GM12873 (cell line): Measurements from ENCODE around the gene SETX.

ENCODE experiments used
- CTCF ChIP-seq: IDR thresholded peaks from 2 replicates; pipeline ENCODE4 v1.5.1; 2012; ENCODE audit warnings: low read depth, mild to moderate bottlenecking, moderate library complexity, low read length, control low read depth; ENCODE audit not compliant: insufficient read depth; ENCODE audit errors: missing control alignments

Gene SETX

GRCh38 chr9:132241840-132242620 lies 112.8 kb downstream of the SETX start:
- no peak for TF ChIP-seq CTCF

GRCh38 chr9:132241483-132241839 lies 113.3 kb downstream of the SETX start:
- TF ChIP-seq CTCF, result no peak

- TF ChIP-seq CTCF, result no peak
Observed at GRCh38 chr9:132240841-132241482, 113.8 kb downstream of the SETX start.

- no peak for TF ChIP-seq CTCF
Observed at GRCh38 chr9:132239999-132240840, 114.6 kb downstream of the SETX start.

- TF ChIP-seq CTCF, result no peak
Observed at GRCh38 chr9:132239518-132239917, 115.3 kb downstream of the SETX start.

GRCh38 chr9:132238992-132239391 lies 115.8 kb downstream of the SETX start:
- no peak for TF ChIP-seq CTCF
